Esophagus squamous epithelium (tissue), 5 donors: Measurements from ENCODE around the gene MEIS2. TPM values are rescaled to one million over a fixed set of nuclear protein-coding genes. Genes with fewer than 3 reads are reported as not detected.

Source experiments
- DNase-seq: peaks from one replicate; lab custom pipeline; 2025; lab: John Stamatoyannopoulos, UW
- H3K27ac ChIP-seq, 4 donors: fragments of 200-600 bp; sonication (generic); one replicate each; pipeline ENCODE4 v1.5.1; 2016 to 2019; ENCODE audit warnings: mild to moderate bottlenecking in 1 of 4
- H3K27me3 ChIP-seq, 4 donors: fragments of 200-600 bp; sonication (generic); 1 replicate in 3 of 4; 2 replicates in 1 of 4; pipeline versions ENCODE4 v1.5.1 to v1.6.0; 2017 to 2021; ENCODE audit warnings: antibody characterized with exemption in 1 of 4
- H3K36me3 ChIP-seq, 3 donors: fragments of 200-600 bp; sonication (generic); one replicate each; pipeline ENCODE4 v1.5.1; 2016 to 2019
- H3K4me1 ChIP-seq, 3 donors: fragments of 200-600 bp; sonication (generic); one replicate each; pipeline ENCODE4 v1.5.1; 2017 to 2019
- H3K4me3 ChIP-seq, 4 donors: fragments of 200-600 bp; sonication (generic); 1 replicate in 3 of 4; 2 replicates in 1 of 4; pipeline ENCODE4 v1.5.1; 2016 to 2019; ENCODE audit warnings: mild to moderate bottlenecking in 2 of 4, moderate library complexity in 1 of 4
- H3K9me3 ChIP-seq, 3 donors: fragments of 200-600 bp; sonication (generic); one replicate each; pipeline ENCODE4 v1.5.1; 2016 to 2019
- POLR2A ChIP-seq, 4 donors: fragments of 450-650 bp; IDR thresholded peaks; one replicate each; pipeline ENCODE4 v1.6.1; 2017; ENCODE audit warnings: antibody characterized with exemption in 4 of 4, mild to moderate bottlenecking in 4 of 4, moderate library complexity in 3 of 4
- WGBS, 2 donors: methylation state at CpG; one replicate each; pipeline ENCODE4 v1.1.5; 2018; 5-methylcytosine and 5-hydroxymethylcytosine counted together
- intact Hi-C: fragments of 100-400 bp; cut with DNase I; formaldehyde crosslinking; loops from one replicate; pipeline ENCODE4 v1.15.0; 2022
- total RNA-seq, 4 donors: library from RNA; depleted of rRNA; stranded (reverse); fragments of >200 nt; gene quantifications; one replicate each; pipeline ENCODE4 v1.1.0, GENCODE V29; 2016
- TF ChIP-seq, protein P1 (sequence below), 6 experiments: fragments of 450-650 bp in 4 of 6; fragments of 200-600 bp in 2 of 6; sonication (generic) in 2 of 6; IDR thresholded peaks; one replicate each; pipeline ENCODE4 v1.5.1; 2016 to 2019; ENCODE audit warnings: antibody characterized with exemption in 6 of 6, mild to moderate bottlenecking in 4 of 6, moderate library complexity in 4 of 6
- donor health status: DM: yes; HTN: yes; CAD: no.

The MEIS2 gene
- total RNA-seq, result 10 to 100 TPM in 2 of 4 donors, 1 to 10 TPM in 2; 6.6 to 26.3 (median 9.9) TPM

DNA sequence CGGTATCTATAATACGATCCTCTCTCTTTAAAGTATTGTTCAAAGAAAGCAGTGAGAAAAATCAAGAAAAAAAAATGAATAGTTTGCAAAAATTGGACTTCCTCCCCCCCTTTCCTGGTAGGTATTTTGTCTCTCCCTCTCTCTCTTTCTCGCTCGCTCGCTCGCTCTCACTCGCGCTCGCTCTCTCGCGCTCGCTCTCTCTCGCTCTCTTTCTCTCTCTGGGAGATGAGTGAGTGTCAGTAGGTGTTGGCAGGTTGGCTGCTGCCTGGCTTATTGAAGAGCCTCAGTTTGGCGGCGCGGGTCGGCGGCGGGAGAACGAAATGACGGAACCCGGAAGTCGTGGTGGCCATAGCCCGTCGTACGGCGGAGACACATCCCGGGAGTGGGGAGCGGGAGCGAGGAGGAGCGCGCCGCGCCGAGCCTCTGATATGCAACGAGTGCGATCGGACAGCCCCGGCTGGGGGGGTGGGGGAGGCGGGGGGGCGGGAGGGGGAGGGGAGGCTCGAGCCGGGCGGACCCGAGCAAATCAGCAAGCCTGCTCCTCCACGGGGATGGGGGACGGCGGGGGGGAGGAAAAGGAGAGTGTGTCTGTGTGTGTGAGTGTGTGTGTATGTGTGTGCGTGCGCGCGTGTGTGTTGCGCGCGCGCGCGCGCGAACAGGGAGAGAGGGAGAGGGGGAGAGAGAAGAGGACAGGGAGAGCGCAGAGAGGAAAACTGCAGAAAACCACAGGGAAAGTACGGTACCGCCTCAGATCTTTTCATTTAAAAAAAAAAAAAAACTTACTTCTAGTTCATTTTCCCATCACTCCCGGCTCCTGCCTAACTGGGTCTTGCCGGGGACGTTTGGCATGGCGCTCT lies at the start of gene MEIS2:
TSS of gene MEIS2 (minus strand) at position 441 of the 857 bp plus-strand sequence. CDS start 1,083 bp downstream, outside the sequence.
- peaks cover 0 to 39% (median 8%) of the 10 kb centered on the region in 3 donors for H3K4me1 ChIP-seq
- WGBS, 2 donors, result 1 to 2% methylated on average over 34 to 39 of the region's 67 CpGs
- H3K27me3 ChIP-seq, result peaks cover 0 to 20% (median 0%) of the 10 kb centered on the region in 4 donors
- H3K27ac ChIP-seq, result peak within 1 kb of the TSS; percentile 93 to 95 (median 94)
- H3K4me3 ChIP-seq, result peak within 1 kb of the TSS; percentile 54 to 79 (median 72)
- H3K9me3 ChIP-seq, result no peaks in the 10 kb centered on the region
- intact Hi-C loops, result no loop called here
- H3K36me3 ChIP-seq, result no peaks in the 10 kb centered on the region
- DNase-seq, result peak; percentile 17
- peak in 2 of 4 donors; percentile 46 to 61 for TF ChIP-seq POLR2A (IDR thresholded peaks at IDR 0.05)
- TF ChIP-seq, protein P1, sequence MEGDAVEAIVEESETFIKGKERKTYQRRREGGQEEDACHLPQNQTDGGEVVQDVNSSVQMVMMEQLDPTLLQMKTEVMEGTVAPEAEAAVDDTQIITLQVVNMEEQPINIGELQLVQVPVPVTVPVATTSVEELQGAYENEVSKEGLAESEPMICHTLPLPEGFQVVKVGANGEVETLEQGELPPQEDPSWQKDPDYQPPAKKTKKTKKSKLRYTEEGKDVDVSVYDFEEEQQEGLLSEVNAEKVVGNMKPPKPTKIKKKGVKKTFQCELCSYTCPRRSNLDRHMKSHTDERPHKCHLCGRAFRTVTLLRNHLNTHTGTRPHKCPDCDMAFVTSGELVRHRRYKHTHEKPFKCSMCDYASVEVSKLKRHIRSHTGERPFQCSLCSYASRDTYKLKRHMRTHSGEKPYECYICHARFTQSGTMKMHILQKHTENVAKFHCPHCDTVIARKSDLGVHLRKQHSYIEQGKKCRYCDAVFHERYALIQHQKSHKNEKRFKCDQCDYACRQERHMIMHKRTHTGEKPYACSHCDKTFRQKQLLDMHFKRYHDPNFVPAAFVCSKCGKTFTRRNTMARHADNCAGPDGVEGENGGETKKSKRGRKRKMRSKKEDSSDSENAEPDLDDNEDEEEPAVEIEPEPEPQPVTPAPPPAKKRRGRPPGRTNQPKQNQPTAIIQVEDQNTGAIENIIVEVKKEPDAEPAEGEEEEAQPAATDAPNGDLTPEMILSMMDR (IDR thresholded peaks at IDR 0.05), result no peak

DNA sequence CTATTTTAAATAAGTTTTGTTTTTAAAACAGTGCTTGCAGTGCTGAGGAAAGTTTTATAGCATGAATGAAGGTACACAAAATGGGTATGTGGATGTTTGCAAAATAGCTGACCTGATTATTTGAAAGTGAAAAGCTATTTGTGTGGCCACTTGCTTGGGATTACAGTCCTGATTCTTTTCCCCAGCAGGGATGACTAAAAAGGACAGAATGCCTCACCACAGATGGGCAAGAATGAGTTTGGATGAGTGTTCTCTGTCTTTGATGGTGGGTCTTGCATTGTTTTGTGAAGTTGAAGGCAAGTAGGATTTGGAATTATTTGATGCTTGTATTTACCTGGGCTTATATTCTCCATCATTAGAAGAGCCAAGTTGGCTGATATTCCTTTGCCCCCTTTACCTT lies 48.8 kb upstream of the MEIS2 start:
- H3K4me1 ChIP-seq, result no peaks in the 10 kb centered on the region
- no peaks in the 10 kb centered on the region for H3K27me3 ChIP-seq
- DNase-seq, result no peak
- H3K4me3 ChIP-seq, result no peak overlapping the region
- intact Hi-C loops, result no loop called here
- TF ChIP-seq, protein P1 (IDR thresholded peaks at IDR 0.05), result no peak
- H3K36me3 ChIP-seq, result no peaks in the 10 kb centered on the region
- no peaks in the 10 kb centered on the region for H3K9me3 ChIP-seq
- H3K27ac ChIP-seq, result no peak overlapping the region

- no peak overlapping the region for H3K27ac ChIP-seq
- TF ChIP-seq POLR2A (IDR thresholded peaks at IDR 0.05), result no peak
- TF ChIP-seq, protein P1 (IDR thresholded peaks at IDR 0.05), result no peak
Measured at GRCh38 chr15:37148714-37149113, 48.4 kb upstream of the MEIS2 start.

GRCh38 chr15:37143351-37143750 lies 43.0 kb upstream of the MEIS2 start:
- H3K4me1 ChIP-seq, result no peaks in the 10 kb centered on the region
- no peak overlapping the region for H3K4me3 ChIP-seq
- H3K36me3 ChIP-seq, result no peaks in the 10 kb centered on the region
- no peak for DNase-seq
- intact Hi-C loops, result no loop called here
- H3K27me3 ChIP-seq, result no peaks in the 10 kb centered on the region
- no peak overlapping the region for H3K27ac ChIP-seq
- H3K9me3 ChIP-seq, result no peaks in the 10 kb centered on the region
- TF ChIP-seq, protein P1 (IDR thresholded peaks at IDR 0.05), result no peak
- TF ChIP-seq POLR2A (IDR thresholded peaks at IDR 0.05), result no peak

More at GRCh38 chr15:37148714-37149113, 48.4 kb upstream of the MEIS2 start:
- Histone ChIP-seq H3K27me3 (no peaks in the 10 kb centered on the region), H3K9me3 (no peaks in the 10 kb centered on the region), H3K4me3 (no peak overlapping the region), H3K36me3 (no peaks in the 10 kb centered on the region), H3K4me1 (no peaks in the 10 kb centered on the region)
- intact Hi-C loops, result no loop called here
- WGBS, 2 donors, result 42 to 79% methylated on average over 3 of the region's 3 CpGs
- no peak for DNase-seq

GRCh38 chr15:37142371-37142770 lies 42.0 kb upstream of the MEIS2 start:
- no peaks in the 10 kb centered on the region for H3K9me3 ChIP-seq
- no peak overlapping the region for H3K4me3 ChIP-seq
- H3K27me3 ChIP-seq, result no peaks in the 10 kb centered on the region
- H3K27ac ChIP-seq, result no peak overlapping the region
- no peaks in the 10 kb centered on the region for H3K4me1 ChIP-seq
- no peaks in the 10 kb centered on the region for H3K36me3 ChIP-seq
- intact Hi-C loops, result no loop called here
- TF ChIP-seq, protein P1 (IDR thresholded peaks at IDR 0.05), result no peak
- TF ChIP-seq POLR2A (IDR thresholded peaks at IDR 0.05), result no peak
- no peak for DNase-seq
